HG02610 (cell line): ENCODE results near the gene ARHGEF37.

Experiments
- ATAC-seq: cut with Tn5 transposase; IDR thresholded peaks from one replicate; pipeline ENCODE4 v1.9.1; 2021; ENCODE audit warnings: mild to moderate bottlenecking, moderate library complexity; ENCODE audit not compliant: unreplicated experiment

The ARHGEF37 gene

DNA sequence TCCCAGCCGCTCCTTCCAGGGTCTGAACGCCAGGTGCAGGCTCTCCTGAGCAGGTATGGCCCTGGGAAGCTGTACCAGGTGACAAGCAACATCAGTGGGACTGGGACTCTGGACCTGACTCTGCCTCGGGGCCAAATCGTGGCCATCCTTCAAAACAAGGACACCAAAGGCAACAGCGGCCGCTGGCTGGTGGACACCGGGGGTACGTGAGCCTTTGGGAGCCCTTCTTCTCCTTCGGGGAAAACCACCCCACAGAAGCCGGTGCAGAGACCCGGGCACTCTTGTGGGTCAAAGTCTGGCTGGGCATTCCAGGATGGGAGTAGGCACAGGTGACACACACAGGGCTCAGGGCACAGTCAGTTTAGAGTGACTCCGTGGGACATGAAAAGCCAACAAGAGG is 45.8 kb downstream of the ARHGEF37 start:
- ATAC-seq = no peak

DNA sequence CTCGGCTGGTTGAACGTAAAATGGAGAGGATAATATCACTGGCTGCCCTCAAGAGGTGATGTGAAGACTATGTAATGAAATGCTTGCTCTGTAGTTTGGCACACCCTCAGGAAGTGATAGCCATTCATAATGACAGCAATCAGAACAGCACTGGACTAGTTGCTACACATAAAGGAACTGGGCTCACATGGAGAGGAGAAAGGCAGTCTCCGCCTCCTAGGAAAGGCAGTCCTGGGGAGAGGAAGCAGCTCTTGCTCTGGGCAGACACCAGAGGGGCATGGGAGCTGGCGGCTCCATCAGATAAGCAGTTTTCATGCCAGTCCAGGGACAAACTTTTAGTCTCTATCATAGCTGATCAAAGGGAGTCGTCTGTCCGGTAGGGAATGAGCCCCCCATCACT is 46.9 kb downstream of the ARHGEF37 start:
- no peak for ATAC-seq

DNA sequence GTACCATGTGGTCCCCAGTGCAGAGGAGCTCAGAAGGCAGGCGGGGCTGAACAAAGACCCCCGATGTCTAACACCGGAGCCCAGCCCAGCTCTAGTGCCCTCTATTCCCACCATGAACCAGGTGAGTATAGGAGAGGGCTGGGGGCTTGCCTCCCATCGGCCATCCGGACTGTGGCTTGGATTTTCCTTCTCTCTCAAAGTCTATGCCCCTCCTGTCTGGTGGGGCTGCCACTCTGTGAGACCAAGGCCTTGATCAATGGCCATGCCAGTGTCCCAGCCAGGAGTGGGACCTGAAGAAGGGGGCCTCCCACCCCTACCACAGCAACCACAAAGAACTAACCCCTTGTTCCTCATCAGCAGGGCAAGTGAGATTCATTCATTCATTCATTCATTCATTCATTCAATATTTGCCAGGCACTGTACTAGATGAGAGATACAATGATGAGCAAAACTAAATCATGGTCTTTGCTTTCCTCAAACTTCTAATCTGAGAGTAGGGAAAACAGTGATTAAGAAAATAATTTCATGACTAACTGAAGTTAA is 47.6 kb downstream of the ARHGEF37 start:
- no peak for ATAC-seq

GRCh38 chr5:149629421-149629820 is 48.1 kb downstream of the ARHGEF37 start:
- ATAC-seq = no peak

- ATAC-seq = no peak
These were observed 49.0 kb downstream of the ARHGEF37 start for GRCh38 chr5:149630337-149630736.

- no peak for ATAC-seq
These were observed 50.2 kb downstream of the ARHGEF37 start for GRCh38 chr5:149631506-149631905.

- ATAC-seq = peak; percentile 47
These were observed 51.3 kb downstream of the ARHGEF37 start for GRCh38 chr5:149632311-149633251.

DNA sequence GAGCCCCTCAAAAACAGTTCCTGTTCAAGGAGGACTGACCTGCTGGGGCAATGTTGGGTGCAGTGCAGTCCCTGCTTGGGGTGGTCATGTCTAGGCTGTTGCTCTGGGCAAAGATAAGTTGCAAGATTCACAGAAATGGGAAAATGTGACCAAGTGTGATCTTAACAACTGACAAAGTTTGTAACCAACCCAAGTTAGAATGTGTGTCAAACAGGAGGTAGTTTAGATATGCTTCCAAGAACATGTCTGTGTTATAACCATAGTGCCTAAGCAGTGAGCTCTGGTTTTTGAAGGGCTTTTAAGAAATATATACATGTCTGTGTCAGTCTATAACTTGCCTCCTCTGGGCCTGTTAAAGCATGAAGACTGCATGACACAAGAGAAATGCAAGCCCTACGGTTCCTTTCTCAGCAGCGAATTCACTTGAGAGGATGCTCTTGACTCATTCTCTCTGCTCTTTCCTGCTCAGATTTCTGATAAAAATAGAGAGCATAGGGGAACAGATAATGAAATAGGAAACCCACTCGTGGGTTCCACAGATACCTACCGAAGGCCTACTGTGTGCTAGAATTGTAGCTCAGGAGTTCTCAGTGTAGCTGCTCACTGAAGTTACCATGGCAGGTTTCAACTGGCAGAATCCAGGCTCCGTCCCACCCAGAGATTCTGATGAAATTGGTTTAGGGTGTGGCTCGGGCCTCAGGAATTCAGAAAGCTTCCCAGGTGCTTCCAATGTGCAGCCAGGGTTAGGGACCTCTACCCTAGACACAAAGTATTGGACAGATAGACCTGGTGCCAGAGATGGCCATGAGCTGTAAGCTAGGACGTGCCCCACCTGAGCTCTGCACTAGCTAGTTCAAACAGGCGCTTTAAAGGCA is 52.4 kb downstream of the ARHGEF37 start:
- ATAC-seq = no peak

DNA sequence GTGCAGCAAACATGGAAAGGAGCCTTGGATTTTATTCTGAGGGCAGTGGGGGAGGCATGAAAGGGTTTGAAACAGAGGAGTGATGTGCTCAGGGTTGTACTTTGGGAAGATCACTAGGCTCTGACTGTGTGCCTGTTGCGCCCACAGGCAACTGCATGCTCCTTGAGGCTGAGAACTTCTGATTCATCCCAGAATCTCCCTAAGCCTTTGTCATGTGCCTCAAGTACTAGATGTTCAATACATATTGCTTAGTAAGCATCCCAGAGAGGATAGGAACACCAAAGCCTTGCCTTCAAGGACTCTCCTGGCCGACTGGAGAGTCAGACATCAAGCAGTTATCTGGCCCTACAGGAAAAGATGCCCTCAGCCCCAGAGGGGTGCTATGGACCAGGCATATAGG is 54.1 kb downstream of the ARHGEF37 start:
- no peak for ATAC-seq

GRCh38 chr5:149636191-149636860 is 55.0 kb downstream of the ARHGEF37 start:
- no peak for ATAC-seq

GRCh38 chr5:149636861-149637246 is 55.6 kb downstream of the ARHGEF37 start:
- no peak for ATAC-seq

DNA sequence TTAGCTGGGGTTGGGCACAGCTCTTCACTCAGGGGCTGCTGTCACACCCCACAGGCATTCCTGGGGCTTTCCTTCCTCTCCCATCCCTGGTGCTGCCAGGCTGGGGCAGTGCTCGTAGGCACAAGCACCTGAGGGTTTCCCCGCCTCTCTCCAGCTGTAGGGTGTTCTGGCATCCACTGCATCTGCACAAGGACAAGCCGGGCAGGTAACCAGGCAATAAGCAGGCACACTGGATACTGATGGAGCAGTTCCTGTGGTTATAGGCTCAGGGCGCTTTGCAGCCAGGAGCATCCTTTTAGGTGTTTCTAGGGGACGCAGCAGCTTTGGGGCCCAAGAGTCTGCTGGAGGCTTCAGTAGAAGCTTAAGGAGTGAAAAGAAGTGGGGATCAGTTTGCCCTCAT is 56.8 kb downstream of the ARHGEF37 start:
- ATAC-seq = no peak

GRCh38 chr5:149638546-149639241 is 57.4 kb downstream of the ARHGEF37 start:
- ATAC-seq = no peak

- ATAC-seq = no peak
These were observed 58.4 kb downstream of the ARHGEF37 start for GRCh38 chr5:149639737-149640136.

DNA sequence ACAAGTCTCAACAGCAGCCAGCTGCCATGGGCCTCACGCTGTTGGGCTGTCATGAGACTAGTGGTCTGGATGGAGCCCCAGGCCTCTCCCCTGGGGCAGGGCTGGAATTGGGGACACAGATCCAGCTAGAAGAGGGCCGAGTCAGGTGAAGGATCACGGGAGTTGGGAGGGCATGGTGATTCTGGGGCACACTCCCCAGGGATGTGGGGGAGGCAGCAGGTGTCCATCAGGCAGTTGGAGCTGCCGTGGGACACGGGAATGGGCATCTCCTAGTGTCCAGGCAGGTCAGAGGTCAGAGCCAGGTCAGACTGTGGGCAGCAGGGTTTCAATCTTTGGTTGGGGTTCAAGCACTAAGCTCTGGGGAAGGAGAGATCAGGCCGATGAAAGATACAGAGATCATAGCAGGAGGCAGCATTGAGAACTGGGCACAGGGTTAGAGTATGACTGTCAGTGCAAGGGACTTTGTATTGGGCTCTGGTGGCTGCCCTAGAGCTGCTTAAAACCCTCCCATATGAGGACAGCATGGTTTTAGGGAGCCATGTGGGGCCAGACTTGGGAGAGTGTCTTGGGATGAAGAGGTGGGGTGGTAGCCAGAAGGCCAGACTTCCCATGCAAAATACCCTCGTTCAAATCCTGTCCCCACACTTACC is 59.2 kb downstream of the ARHGEF37 start:
- ATAC-seq = no peak

GRCh38 chr5:149641000-149641576 is 59.8 kb downstream of the ARHGEF37 start:
- no peak for ATAC-seq

DNA sequence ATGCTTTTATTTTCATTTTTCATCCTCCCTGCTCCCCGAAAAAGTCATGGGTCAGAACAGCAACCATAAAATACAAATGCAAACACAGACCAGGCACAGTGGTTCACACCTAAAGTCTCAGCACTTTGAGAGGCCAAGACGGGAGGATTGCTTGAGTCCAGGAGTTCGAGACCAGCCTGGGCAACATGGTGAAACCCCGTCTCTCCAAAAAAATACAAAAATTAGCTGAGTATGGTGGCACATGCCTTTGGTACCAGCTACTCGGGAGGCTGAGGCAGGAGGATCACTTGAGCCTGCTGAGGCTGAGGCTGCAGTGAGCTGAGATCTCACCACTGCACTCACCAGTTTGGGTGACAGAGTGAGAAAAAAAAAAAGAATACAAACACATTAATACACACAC is 60.3 kb downstream of the ARHGEF37 start:
- no peak for ATAC-seq

DNA sequence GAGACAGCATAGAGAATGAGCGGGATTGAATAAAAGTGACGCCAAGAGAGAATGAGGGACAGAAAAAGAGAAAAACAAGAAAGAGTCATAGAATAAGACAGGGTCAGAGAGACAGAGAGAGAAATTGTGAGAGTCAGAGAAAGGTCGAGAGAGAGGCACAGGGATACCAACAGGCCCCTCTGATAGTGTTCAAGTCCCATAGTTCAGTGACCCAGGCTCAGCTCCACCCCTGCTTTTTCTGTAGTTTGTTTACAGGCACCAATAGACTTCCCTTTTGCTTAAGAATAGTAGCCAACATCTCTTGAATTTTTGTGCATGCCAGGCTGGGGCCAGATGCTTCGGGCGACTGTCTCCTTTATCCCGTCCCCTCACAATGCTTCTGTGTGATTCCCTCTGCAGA is 62.5 kb downstream of the ARHGEF37 start:
- ATAC-seq = no peak

DNA sequence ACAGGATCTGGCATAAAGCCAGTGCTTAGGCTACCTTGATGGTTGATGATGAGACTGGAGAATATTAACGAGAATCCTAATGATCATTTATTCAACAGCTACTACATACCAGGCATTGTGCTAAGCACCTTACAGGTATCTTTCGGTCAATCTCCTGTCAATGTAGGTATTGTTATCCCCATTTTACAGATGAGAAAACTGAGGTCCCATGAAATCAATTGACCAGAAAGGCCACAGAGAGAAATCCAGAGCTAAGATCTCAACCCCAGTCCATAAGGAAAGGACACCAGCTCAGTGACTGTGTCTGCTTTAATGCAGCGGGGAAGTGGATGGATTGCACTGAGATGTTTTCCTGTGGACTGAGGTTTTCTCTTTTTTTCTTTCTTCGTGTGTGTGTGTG is 63.3 kb downstream of the ARHGEF37 start:
- no peak for ATAC-seq

DNA sequence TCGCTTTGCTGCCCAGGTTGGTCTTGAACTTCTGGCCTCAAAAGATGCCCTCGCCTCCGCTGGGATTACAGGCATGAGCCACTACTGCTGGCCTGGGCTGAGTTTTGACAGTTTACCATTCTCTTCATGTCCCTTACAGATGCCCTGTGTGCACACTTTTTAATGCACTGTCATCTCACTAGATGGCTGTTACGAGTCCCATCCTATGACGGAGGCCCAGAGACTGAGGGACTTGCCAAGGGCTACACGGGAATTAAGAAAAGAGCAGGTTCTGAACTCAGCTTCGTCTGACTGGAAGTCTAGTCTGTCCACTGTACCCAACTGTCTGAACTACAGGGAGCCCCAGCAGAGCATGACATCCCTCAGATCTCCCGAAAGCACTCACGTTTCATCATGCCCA is 63.9 kb downstream of the ARHGEF37 start:
- no peak for ATAC-seq
